ENCODE results near the gene INHBC.

DNA sequence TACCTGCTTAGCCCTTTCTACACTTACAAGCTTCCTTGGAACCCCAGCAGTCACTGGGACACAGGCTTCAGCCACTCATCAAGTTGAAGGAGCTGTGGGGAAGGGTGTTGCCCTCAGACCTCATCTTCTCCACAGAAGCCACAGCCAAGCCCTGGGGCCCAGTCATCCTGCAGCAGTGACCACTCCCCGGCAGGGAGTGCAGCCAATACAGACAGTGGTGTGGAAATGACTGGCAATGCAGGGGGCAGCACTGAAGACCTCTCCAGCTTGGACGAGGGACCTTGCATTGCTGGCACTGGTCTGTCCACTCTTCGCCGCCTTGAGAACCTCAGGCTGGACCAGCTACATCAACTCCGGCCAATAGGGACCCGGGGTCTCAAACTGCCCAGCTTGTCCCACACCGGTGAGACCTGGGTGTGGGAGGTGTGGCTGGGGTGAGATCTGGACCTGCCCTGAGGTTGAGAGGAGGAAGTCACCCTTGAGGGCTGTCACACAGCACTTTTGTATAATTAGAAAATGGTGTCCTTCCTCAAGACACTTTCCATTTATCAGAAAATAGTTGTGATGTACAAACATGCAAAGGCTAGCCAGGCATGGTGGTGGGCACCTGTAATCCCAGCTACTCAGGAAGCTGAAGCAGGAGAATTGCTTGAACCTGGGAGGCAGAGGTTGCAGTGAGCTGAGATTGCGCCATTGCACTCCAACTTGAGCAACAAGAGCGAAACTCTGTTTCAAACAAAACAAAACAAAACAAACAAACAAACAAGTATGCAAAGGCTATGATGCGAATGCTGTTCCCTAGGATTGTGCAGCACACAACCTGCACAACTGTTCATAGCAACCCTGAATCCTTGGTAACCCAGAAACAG, 34.9 kb downstream of the INHBC start:
- TF ChIP-seq POLR2A (IDR thresholded peaks at IDR 0.05; ENCODE audit: low read length) (no peak), GATA1 (IDR thresholded peaks at IDR 0.05; ENCODE audit: low read depth, low read length) (no peak)

Measured in erythroblast (primary cell).